GM21367 (cell line): ENCODE data around the gene ZNF91.
"Not testable (repeated sequence)": the region's sequence is repeated elsewhere in the genome, so short reads cannot be mapped to it uniquely, and the experiment has no call there.

Experiments
- ATAC-seq: cut with Tn5 transposase; IDR thresholded peaks from one replicate; pipeline ENCODE4 v1.9.1; 2021; ENCODE audit not compliant: unreplicated experiment

The ZNF91 gene

DNA sequence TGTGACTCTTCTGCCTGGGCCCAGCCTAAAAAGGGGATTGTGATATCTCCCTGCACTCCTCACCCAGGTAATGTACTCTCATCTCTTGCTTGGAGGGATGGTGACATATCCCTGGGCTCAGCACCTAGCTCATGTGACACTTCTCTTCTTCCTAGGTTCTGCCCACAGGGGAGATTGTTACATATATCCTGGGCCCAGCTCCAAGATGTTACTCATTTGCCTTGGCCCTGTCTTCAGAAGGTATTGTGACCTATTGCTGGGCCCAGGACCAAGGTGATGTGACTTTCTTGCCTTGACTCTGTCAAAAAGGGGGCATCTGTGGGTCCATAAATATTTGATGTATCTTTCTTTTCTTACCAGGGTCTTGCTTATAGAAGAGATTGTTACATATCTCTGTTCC, 73.9 kb downstream of the ZNF91 start:
- ATAC-seq, result not testable (repeated sequence)

DNA sequence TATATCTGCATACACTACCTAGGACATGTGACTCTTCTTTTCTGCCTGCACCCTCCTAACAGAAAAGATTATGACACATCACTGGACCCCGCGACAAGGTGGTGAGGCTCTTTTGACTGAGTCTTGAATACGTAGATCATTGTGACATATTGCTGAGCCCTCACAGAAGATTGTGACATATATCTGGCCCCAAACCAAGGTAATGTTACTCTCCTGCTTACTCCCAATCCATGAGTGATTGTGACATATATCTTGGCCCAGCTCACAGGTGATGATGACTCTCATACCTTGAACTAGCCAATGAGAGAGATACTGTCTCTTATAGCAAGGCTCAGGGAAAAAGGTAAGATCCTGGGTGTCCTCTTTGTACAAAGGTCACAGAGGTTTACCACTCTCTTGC, 75.7 kb downstream of the ZNF91 start:
- ATAC-seq, result not testable (repeated sequence)

DNA sequence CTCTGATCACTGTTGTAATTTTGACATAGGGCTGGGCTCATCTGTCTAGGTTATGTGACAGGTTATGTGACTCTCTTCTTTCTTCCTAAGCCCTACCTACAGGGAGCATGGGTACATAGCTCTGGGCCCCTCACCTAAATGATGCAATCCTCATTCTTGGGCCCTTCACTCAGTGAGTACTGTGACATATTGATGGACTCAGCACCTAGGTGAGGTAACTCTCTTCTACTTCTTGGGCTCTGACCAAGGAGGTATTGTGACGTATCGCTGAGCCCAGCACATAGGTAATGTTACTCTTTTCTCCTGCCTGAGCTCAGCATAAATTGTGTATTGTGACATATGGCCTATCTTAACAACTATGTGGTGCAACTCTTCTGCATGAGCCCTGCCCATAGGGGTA, 76.3 kb downstream of the ZNF91 start:
- not testable (repeated sequence) for ATAC-seq

DNA sequence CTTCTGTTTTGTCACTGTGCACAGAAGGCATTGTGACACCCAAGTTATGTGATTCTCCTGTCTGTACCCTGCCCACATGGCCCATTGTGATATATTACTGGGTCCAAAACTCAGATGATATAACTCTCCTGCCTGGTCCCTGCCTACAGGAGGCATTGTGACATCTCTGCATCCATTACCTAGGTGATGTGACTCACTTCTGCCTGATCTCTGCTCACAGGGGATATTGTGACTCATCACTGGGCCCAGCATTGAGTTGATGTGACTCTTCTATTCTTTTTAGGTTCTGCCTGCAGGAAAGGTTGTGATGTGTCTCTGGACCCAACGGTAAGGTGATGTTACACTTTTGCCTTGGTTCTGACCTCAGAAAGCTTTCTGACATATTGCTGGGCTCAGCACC, 77.1 kb downstream of the ZNF91 start:
- no peak for ATAC-seq

DNA sequence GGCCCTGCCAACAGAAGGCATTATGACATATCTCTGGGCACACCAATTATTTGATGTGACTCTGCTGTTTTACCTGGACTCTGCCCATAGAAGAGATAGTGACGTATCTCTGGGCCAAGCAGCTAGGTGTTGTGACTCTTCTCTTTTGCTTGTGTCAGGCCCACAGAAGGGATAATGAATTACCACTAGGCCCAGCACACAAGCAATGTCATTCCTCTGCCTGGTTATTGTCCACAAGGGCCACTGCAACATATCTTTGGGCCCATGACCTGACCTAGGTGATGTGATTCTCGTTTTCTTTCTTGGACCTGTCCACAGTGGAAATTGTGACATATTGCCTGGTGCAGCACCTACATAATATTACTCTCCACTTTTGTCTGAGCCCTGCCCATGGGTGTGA, 80.0 kb downstream of the ZNF91 start:
- no peak for ATAC-seq

DNA sequence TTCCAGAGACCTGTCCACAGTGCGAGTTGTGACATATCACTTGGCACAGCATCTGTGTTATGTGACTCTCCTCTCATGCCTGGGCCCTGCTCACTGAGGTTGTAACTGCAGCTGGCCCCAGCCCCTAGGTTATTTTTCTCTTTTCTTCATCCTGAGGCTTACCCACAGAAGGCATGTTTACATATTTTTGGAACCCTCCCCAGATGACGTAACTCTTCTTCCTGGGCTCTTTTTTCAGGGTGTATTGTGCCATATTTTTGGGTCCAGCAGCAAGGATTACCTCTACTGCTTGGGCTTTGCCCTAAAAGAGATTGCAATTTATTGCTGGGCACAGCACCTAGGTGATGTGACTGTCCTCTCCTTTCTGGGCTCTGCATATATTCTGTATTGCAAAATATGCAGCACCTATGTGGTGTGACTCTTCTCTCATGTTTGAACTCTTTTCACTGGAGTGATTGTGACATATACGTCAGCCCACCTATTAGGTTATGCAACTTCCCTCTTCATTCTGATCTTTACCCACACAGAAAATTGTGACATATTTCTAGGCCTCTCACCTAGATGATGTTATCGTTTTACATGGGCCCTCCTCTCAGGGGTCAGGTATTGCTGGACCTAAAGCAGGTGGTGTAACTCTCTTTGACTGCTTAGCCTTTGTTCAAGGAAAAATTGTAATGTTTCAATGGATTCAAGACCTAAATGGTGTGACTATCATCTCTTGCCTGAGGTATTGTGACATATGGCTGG, 80.6 kb downstream of the ZNF91 start:
- no peak for ATAC-seq

DNA sequence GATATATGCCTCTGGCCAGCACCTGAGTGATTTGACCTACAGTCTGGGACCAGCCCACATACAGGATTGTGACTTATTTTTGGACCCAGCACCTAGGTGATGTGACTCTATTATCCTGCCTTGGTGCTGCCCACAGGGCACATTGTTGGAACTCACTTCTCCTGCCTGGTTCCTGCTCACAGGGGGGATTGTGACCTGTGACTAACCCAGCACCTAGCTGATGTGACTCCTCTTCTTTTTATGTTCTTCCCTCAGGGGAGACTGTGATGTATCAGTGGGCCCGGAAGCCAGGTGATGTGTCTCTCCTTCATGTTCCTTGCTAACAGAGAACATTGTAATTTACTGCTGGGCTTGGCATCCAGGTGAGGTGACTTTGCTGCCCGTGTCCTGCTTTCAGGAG, 82.1 kb downstream of the ZNF91 start:
- no peak for ATAC-seq

DNA sequence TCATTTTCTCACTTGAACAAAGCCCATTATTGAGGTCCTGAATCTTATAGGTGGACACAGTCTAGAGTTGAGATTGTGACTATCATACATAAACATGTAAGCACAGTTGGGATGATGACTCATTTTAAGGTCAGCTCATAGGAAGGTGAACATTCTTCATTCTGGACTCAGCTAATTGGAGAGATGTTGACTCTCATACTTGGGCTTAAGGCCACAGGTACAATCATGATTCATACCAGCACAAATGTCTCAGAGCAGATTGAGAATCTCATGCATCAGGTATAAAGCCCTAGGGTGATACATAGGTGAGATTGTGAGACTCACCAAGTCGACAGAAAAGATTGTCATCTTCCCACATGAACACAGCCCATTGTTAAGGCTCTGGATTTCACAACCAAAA, 82.8 kb downstream of the ZNF91 start:
- ATAC-seq, result no peak

DNA sequence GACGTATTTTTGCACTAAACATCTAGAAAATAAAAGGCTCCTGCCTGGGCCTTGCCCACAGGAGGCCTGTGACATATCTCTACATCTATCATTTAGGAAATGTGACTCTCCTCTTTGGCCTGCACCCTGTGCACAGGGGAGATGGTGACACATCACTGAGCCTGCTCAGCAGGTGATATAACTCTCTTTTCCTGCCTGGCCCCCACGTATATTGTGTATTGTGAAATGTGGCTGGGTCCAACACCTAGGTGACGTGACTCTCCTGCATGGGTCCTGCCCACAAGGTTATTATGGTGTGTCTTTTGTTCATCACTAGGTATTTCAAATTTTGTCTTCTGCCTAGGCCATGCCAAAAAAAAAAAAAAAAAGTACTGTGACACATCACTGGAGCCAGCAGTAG, 83.7 kb downstream of the ZNF91 start:
- no peak for ATAC-seq

DNA sequence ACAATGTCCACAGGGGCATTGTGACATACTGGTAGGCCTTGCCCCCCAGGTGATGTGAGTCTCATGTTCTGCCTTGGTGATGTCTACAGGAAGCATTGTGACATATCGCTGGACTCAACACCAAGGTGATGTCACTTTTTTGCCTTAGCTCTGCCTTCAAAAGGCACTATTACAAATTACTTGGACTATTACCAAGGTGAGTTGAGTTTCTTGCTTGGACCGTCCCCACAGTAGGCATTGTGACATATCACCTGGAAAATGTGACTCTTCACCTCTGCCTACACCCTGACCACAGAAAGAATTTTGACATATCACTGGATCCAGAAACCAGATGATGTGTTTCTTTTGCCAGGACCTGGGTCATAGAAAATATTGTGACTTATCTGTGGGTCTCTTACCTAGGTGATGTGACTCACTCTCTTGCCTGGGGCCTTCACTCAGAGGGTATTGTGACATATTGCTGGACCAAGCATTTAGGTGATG, 84.5 kb downstream of the ZNF91 start:
- ATAC-seq, result no peak

DNA sequence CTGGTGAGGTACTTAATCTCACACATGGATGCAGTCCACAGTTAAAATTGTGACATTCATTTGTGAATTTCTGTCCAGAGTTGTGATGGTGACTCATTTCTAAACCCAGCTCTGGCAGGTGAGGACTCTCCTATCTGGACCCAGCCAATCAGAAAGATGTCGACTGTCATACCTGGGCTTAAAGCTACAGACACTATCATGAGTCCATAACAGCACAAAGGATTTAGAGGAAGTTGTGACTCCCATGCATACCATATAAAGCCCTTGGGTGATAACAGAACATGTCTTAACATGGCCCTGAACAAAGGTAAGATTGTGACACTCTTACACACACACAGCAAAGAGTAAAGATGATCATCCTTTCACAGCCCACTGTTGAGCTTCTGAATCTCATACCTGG, 85.3 kb downstream of the ZNF91 start:
- no peak for ATAC-seq

DNA sequence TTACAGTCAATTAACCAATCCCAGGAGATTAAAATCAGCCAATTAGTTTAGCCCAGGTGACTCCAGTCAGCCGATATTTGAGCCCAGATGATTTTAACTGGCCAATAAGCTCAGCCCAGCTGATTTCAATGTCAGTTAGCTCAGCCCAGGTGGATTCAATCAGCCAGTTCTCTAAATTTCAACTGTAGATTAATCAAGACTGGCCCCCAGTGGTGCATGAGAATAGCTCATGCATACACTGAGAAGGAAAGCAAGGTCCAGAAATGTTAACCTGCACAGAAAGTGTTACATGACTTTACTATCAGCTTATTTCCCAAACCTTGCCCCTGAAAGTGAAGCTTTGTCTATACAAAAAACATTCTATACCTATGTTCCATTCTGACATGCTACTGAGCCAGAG, 89.7 kb downstream of the ZNF91 start:
- no peak for ATAC-seq

DNA sequence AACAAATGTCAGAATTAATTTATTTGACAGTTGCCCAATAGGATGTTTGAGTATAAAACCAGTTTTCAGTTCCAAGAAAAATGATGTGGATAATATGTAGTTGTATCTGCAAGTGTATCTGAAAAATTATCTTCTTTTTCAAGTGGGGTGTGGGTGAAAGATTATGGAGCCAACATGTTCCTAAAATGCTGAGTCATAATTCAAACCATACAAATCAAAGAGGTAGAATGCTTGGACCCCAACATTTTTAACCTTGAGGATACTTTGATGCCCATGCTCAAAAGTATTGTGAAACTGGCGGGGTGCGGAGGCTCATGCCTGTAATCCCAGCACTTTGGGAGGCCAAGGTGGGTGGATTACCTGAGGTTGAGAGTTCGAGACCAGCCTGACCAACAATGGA, 91.0 kb downstream of the ZNF91 start:
- no peak for ATAC-seq

DNA sequence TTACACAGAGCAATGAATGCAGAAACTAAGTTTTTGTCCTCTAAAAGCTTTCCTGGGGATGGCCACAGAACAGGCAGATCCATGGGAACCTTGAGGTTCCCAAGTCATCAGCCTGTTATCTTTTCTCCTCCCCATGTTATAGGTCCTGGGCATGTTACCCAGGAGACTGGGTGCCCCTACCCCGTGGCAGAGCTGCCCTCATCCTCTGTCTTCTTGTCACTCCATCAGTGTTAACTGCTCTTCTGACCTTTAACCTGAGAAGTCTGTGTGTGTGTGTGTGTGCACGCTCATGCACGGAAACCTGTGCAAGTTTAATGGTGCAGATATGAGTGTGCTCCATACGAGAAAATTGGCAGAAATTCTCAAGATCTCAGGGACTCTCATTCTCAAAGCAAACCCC, 101.1 kb downstream of the ZNF91 start:
- no peak for ATAC-seq

DNA sequence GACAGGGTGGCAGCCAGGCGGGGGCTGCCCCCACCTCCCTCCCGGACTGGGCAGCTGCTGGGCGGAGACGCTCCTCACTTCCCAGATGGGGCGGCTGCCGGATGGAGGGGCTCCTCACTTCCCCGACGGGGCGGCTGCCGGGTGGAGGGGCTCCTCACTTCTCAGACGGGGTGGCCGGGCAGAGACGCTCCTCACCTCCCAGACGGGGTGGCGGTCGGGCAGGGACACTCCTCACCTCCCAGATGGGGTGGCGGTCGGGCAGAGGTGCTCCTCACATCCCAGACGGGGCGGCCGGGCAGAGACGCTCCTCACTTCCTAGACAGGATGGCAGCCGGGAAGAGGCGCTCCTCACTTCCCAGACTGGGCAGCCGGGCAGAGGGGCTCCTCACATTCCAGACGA, 105.3 kb downstream of the ZNF91 start:
- ATAC-seq, result not testable (repeated sequence)
